B cell (primary cell): ENCODE results near the gene NUAK2. TPM values are rescaled to one million over a fixed set of nuclear protein-coding genes. Genes with fewer than 3 reads are reported as not detected.

ENCODE experiments used
- ATAC-seq: fragments of 200-7000 bp; cut with Tn5 transposase; one replicate; pipeline ENCODE4 v1.10.0; 2021; ENCODE audit warnings: low read depth, mild to moderate bottlenecking, moderate number of reproducible peaks, moderate library complexity
- CTCF ChIA-PET: fragments of 350-600 bp; sonication (Branson Sonifier 250); formaldehyde crosslinking; loops from one replicate; lab custom pipeline; 2021; ENCODE audit warnings: antibody characterized with exemption, inconsistent platforms; lab: Charles Lee
- POLR2A ChIA-PET: fragments of 350-600 bp; sonication (Branson Sonifier 250); formaldehyde crosslinking; loops from one replicate; lab custom pipeline; 2021; ENCODE audit warnings: antibody characterized with exemption; lab: Charles Lee
- DNase-seq: peaks from one replicate; pipeline ENCODE4 v3.0.0; 2013
- H2AFZ ChIP-seq: 2 replicates; pipeline ENCODE4 v1.6.1; 2012; ENCODE audit warnings: mild to moderate bottlenecking, low read depth, low read length; ENCODE audit not compliant: insufficient read depth, poor library complexity, severe bottlenecking
- H3K27ac ChIP-seq, 2 donors: 1 replicate in 1 of 2; 2 replicates in 1 of 2; pipeline ENCODE4 v1.5.1; 2012 to 2013; ENCODE audit warnings: low read length in 2 of 2, mild to moderate bottlenecking in 2 of 2, moderate library complexity in 1 of 2
- H3K27me3 ChIP-seq, 4 experiments: fragments of 200-600 bp in 1 of 4; sonication (generic) in 1 of 4; replicated peaks in 1 of 4; 1 replicate in 2 of 4; 2 replicates in 2 of 4; pipeline versions ENCODE4 v1.6.1 to v1.7.0; 2013 to 2016; ENCODE audit warnings: low read length in 3 of 4, mild to moderate bottlenecking in 2 of 4, mixed read lengths in 1 of 4, moderate library complexity in 1 of 4; ENCODE audit not compliant: insufficient read depth in 4 of 4, control insufficient read depth in 3 of 4; ENCODE audit errors: control extremely low read depth in 1 of 4
- H3K36me3 ChIP-seq, 2 experiments: replicated peaks in 1 of 2; 1 replicate in 1 of 2; 2 replicates in 1 of 2; pipeline versions ENCODE4 v1.6.1 to v1.7.1; 2013; ENCODE audit warnings: low read length in 1 of 2; ENCODE audit not compliant: insufficient read depth in 2 of 2, control insufficient read depth in 1 of 2; ENCODE audit errors: control extremely low read depth in 1 of 2, extremely low read depth in 1 of 2
- H3K4me1 ChIP-seq, 2 donors: fragments of 200-600 bp in 1 of 2; sonication (generic) in 1 of 2; 1 replicate in 1 of 2; 2 replicates in 1 of 2; pipeline versions ENCODE4 v1.5.1 to v1.6.1; 2013 to 2017; ENCODE audit warnings: low read length in 2 of 2; ENCODE audit not compliant: control insufficient read depth in 2 of 2, insufficient read depth in 2 of 2
- H3K4me2 ChIP-seq: replicated peaks from 2 replicates; pipeline ENCODE3; 2012; ENCODE audit warnings: mild to moderate bottlenecking, low read depth, low read length; ENCODE audit not compliant: poor library complexity, severe bottlenecking
- H3K4me3 ChIP-seq, 5 experiments: fragments of 200-600 bp in 1 of 5; sonication (generic) in 1 of 5; 1 replicate in 3 of 5; 2 replicates in 2 of 5; pipeline versions ENCODE4 v1.5.1 to v1.7.0; 2011 to 2016; ENCODE audit warnings: low read length in 4 of 5, mild to moderate bottlenecking in 4 of 5, low read depth in 2 of 5, control low read depth in 1 of 5, moderate library complexity in 1 of 5; ENCODE audit not compliant: insufficient read depth in 1 of 5; ENCODE audit errors: control extremely low read depth in 1 of 5, extremely low read depth in 1 of 5
- H3K79me2 ChIP-seq: fragments of 200-600 bp; sonication (generic); one replicate; pipeline ENCODE4 v1.6.0; 2016; ENCODE audit warnings: low read length; ENCODE audit not compliant: control insufficient read depth, insufficient read depth
- H3K9ac ChIP-seq: fragments of 200-600 bp; sonication (generic); 2 replicates; pipeline ENCODE4 v1.6.1; 2017; ENCODE audit warnings: mild to moderate bottlenecking, low read length, moderate library complexity
- H3K9me3 ChIP-seq, 3 donors: one replicate each; pipeline versions ENCODE4 v1.6.1 to v1.7.1; 2013; ENCODE audit warnings: low read length in 2 of 3; ENCODE audit not compliant: control insufficient read depth in 2 of 3, insufficient read depth in 1 of 3; ENCODE audit errors: control extremely low read depth in 1 of 3
- H4K20me1 ChIP-seq: 2 replicates; pipeline ENCODE4 v1.6.0; 2012; ENCODE audit warnings: mild to moderate bottlenecking, low read length; ENCODE audit not compliant: insufficient read depth, control insufficient read depth, poor library complexity, severe bottlenecking
- H3K27ac Mint-ChIP-seq: one replicate; pipeline ENCODE4 v1.8.0; 2021; ENCODE audit warnings: mixed read lengths
- H3K27me3 Mint-ChIP-seq: one replicate; pipeline ENCODE4 v1.8.0; 2021; ENCODE audit warnings: mixed read lengths
- H3K4me1 Mint-ChIP-seq: one replicate; pipeline ENCODE4 v1.8.0; 2021; ENCODE audit warnings: mixed read lengths
- H3K4me3 Mint-ChIP-seq: one replicate; pipeline ENCODE4 v1.8.0; 2021; ENCODE audit warnings: mixed read lengths
- H3K9me3 Mint-ChIP-seq: one replicate; pipeline ENCODE4 v1.8.0; 2022; ENCODE audit warnings: mixed read lengths; ENCODE audit not compliant: insufficient read depth
- EZH2 ChIP-seq: IDR thresholded peaks from 2 replicates; pipeline ENCODE4 v1.6.1; 2012; ENCODE audit warnings: borderline replicate concordance, low read depth, mild to moderate bottlenecking, moderate library complexity, low read length; ENCODE audit not compliant: insufficient read depth, poor library complexity, severe bottlenecking
- WGBS: methylation state at CpG from one replicate; pipeline ENCODE4 v1.1.5; 2013; ENCODE audit warnings: missing lambda C conversion rate; ENCODE audit not compliant: insufficient coverage; 5-methylcytosine and 5-hydroxymethylcytosine counted together
- intact Hi-C: fragments of 100-400 bp; cut with micrococcal nuclease; formaldehyde crosslinking; loops from one replicate; pipeline ENCODE4 v1.10.0; 2022
- polyA plus RNA-seq: library from polyadenylated mRNA; depleted of rRNA; stranded (reverse); fragments of >200 nt; gene quantifications from 2 replicates; pipeline ENCODE4 v1.2.3, GENCODE V29; 2012
- total RNA-seq, 2 donors: library from RNA; stranded (reverse); fragments of 120-200 nt in 1 of 2; gene quantifications; 1 replicate in 1 of 2; 2 replicates in 1 of 2; pipeline versions ENCODE4 v1.2.3 to v1.2.4, GENCODE V29; 2013 to 2022
- TF ChIP-seq, protein P1 (sequence below): fragments of 200-600 bp; IDR thresholded peaks from one replicate; pipeline ENCODE4 v1.8.0; 2022; ENCODE audit warnings: antibody characterized with exemption, mild to moderate bottlenecking

Gene NUAK2
- total and polyA plus RNA-seq, 2 donors (not counting 1 experiment from before 2014, with no cell fraction given), result 37.9 to 102 TPM

DNA sequence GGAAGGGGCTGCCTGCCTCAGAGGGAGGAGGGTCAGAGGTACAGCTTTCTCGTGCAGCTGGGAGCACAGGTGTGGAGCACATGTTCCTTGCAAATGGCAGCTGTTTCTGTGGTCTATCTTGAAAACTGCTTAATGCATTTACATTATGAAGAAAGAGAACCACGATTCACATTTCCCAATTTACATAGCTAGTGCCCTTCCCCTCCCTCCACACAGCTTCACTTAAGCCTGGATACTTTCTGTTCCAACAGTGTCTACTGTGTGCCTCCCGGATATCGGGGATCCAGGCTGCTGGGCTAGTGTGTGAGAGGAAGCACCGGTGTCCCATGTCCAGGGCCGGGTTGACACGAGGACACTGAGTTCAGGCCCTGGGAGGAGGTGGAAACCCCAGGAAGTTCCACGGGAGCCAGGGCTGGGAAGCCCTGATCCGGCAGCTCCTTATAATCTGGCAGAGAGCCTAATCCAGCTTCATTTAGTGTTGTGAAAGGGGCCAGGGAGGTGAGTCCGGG, 62.2 kb downstream of the NUAK2 start:
- no peak overlapping the region for H3K4me2 ChIP-seq
- WGBS, result 87% methylated on average over 8 of the region's 10 CpGs

DNA sequence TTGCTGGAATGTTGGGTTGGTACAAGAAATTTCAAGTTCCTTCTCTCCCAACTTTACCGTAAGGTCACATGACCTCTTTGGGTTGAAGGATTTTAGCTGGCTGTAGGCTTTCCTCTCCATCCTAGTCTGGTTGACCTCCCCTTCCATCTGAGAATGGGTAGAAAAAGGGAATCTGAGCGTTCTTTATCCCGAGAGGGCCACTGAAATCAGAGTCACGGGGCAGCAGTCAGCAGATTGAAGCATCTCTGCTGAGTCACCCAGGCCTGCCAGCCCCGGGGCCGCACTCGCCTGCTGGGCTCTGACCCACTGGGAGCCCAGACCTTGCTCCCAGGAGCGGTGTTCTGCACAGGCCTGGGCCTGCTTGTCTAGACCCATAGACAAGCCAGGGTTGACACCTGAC, 62.8 kb downstream of the NUAK2 start:
- Mint-ChIP-seq H3K4me1 (peaks cover 2% of the 10 kb centered on the region), H3K9me3 (no peaks in the 10 kb centered on the region), H3K27ac (no peak overlapping the region), H3K27me3 (peaks cover 5% of the 10 kb centered on the region), H3K4me3 (no peak overlapping the region)
- H3K4me2 ChIP-seq, result no peak overlapping the region
- no peaks in the 10 kb centered on the region for H3K36me3 ChIP-seq
- TF ChIP-seq EZH2, result no peak
- TF ChIP-seq, protein P1, sequence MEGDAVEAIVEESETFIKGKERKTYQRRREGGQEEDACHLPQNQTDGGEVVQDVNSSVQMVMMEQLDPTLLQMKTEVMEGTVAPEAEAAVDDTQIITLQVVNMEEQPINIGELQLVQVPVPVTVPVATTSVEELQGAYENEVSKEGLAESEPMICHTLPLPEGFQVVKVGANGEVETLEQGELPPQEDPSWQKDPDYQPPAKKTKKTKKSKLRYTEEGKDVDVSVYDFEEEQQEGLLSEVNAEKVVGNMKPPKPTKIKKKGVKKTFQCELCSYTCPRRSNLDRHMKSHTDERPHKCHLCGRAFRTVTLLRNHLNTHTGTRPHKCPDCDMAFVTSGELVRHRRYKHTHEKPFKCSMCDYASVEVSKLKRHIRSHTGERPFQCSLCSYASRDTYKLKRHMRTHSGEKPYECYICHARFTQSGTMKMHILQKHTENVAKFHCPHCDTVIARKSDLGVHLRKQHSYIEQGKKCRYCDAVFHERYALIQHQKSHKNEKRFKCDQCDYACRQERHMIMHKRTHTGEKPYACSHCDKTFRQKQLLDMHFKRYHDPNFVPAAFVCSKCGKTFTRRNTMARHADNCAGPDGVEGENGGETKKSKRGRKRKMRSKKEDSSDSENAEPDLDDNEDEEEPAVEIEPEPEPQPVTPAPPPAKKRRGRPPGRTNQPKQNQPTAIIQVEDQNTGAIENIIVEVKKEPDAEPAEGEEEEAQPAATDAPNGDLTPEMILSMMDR, result no peak
- no peak for DNase-seq
- H2AFZ ChIP-seq, result no peak overlapping the region
- H3K9me3 ChIP-seq, result peaks cover 0 to 3% (median 0%) of the 10 kb centered on the region in 3 donors
- intact Hi-C loops, result loop anchor here (5.0 kb wide), 1 partner anchor 136 kb away; the partner anchor contains the start of gene RBBP5
- no peak overlapping the region for H3K9ac ChIP-seq
- WGBS, result 91% methylated on average over 7 of the region's 8 CpGs
- CTCF ChIA-PET, result interaction anchor here (0.9 to 7.8 kb wide), 7 partner anchors 30 to 282 kb away, joined by 3 to 135 read pairs (median 6); partner anchors contain the start of gene TMCC2
- ATAC-seq, result no peak
- POLR2A ChIA-PET, result no interaction called here
- H3K4me1 ChIP-seq, result peaks cover 0 to 4% of the 10 kb centered on the region in 2 donors
- no peak overlapping the region for H3K4me3 ChIP-seq
- H3K27me3 ChIP-seq, result peaks cover 0 to 18% (median 5%) of the 10 kb centered on the region in 4 experiments
- no peaks in the 10 kb centered on the region for H4K20me1 ChIP-seq
- no peak overlapping the region for H3K27ac ChIP-seq
- no peaks in the 10 kb centered on the region for H3K79me2 ChIP-seq

More for the DNA sequence above, 62.2 kb downstream of the NUAK2 start:
- no peaks in the 10 kb centered on the region for H4K20me1 ChIP-seq
- Mint-ChIP-seq H3K27ac (no peak overlapping the region), H3K9me3 (no peaks in the 10 kb centered on the region), H3K4me3 (no peak overlapping the region), H3K27me3 (peaks cover 5% of the 10 kb centered on the region), H3K4me1 (peaks cover 2% of the 10 kb centered on the region)
- no peak overlapping the region for H2AFZ ChIP-seq
- no peaks in the 10 kb centered on the region for H3K79me2 ChIP-seq
- no peak overlapping the region for H3K27ac ChIP-seq
- peaks cover 0 to 3% (median 0%) of the 10 kb centered on the region in 3 donors for H3K9me3 ChIP-seq
- DNase-seq, result no peak
- peaks cover 0 to 18% (median 5%) of the 10 kb centered on the region in 4 experiments for H3K27me3 ChIP-seq
- no peak for ATAC-seq
- intact Hi-C loops, result loop anchor here (5.0 kb wide), 1 partner anchor 137 kb away; the partner anchor contains the start of gene RBBP5
- CTCF ChIA-PET, result interaction anchor here (0.6 to 7.8 kb wide), 9 partner anchors 14 to 283 kb away, joined by 3 to 135 read pairs (median 4); partner anchors contain the start of gene TMCC2
- H3K4me1 ChIP-seq, result peaks cover 0 to 4% of the 10 kb centered on the region in 2 donors
- POLR2A ChIA-PET, result no interaction called here
- TF ChIP-seq, protein P1, result no peak
- TF ChIP-seq EZH2, result no peak
- H3K36me3 ChIP-seq, result no peaks in the 10 kb centered on the region
- no peak overlapping the region for H3K9ac ChIP-seq
- H3K4me3 ChIP-seq, result no peak overlapping the region
